PC-9 (cell line): Measurements from ENCODE around the gene GAD1.

Experiments used
- EZH2 ChIP-seq: fragments of 200-600 bp; sonication (generic); IDR thresholded peaks from 2 replicates; pipeline ENCODE4 v1.8.0; 2017; ENCODE audit warnings: antibody characterized with exemption, low read depth
- TF ChIP-seq, protein P1 (sequence below): fragments of 200-600 bp; sonication (generic); conservative IDR thresholded peaks from 2 replicates; pipeline ENCODE4 v1.6.1; 2017; ENCODE audit warnings: mixed run types, antibody characterized with exemption, mild to moderate bottlenecking, moderate library complexity

DNA sequence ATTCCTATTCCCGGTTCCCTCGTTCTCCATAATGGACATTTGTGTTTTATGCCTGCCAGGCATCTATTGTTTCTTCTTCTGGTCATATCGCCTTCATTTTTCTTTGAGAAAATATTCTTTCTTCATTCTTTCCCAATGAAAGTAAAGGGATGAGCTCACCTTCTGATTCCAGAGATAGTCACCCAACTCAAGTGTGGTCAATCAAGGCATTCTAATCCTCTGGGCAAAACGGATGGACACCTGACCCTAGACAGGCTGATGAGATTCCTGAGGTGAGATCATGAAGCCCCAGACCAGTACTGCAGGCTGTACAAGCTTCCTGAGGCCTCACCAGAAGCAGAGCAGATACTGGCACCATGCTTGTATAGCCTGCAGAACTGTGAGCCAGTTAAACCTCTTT is 52.8 kb downstream of the GAD1 start:
- TF ChIP-seq, protein P1, sequence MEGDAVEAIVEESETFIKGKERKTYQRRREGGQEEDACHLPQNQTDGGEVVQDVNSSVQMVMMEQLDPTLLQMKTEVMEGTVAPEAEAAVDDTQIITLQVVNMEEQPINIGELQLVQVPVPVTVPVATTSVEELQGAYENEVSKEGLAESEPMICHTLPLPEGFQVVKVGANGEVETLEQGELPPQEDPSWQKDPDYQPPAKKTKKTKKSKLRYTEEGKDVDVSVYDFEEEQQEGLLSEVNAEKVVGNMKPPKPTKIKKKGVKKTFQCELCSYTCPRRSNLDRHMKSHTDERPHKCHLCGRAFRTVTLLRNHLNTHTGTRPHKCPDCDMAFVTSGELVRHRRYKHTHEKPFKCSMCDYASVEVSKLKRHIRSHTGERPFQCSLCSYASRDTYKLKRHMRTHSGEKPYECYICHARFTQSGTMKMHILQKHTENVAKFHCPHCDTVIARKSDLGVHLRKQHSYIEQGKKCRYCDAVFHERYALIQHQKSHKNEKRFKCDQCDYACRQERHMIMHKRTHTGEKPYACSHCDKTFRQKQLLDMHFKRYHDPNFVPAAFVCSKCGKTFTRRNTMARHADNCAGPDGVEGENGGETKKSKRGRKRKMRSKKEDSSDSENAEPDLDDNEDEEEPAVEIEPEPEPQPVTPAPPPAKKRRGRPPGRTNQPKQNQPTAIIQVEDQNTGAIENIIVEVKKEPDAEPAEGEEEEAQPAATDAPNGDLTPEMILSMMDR: no peak
- TF ChIP-seq EZH2: no peak
